Peyer's patch (tissue), 4 donors: ENCODE data around the gene SLC6A3.

Experiments used
- CTCF ChIP-seq, 6 experiments: fragments of 450-650 bp in 4 of 6; fragments of 200-600 bp in 2 of 6; sonication (generic) in 1 of 6; IDR thresholded peaks; one replicate each; pipeline ENCODE4 v1.5.1; 2017 to 2019; ENCODE audit warnings: antibody characterized with exemption in 6 of 6, mild to moderate bottlenecking in 3 of 6, moderate library complexity in 1 of 6
- POLR2A ChIP-seq, 2 donors: fragments of 450-650 bp; IDR thresholded peaks; one replicate each; pipeline ENCODE4 v1.5.1; 2017; ENCODE audit warnings: antibody characterized with exemption in 2 of 2, mild to moderate bottlenecking in 2 of 2, moderate library complexity in 2 of 2

DNA sequence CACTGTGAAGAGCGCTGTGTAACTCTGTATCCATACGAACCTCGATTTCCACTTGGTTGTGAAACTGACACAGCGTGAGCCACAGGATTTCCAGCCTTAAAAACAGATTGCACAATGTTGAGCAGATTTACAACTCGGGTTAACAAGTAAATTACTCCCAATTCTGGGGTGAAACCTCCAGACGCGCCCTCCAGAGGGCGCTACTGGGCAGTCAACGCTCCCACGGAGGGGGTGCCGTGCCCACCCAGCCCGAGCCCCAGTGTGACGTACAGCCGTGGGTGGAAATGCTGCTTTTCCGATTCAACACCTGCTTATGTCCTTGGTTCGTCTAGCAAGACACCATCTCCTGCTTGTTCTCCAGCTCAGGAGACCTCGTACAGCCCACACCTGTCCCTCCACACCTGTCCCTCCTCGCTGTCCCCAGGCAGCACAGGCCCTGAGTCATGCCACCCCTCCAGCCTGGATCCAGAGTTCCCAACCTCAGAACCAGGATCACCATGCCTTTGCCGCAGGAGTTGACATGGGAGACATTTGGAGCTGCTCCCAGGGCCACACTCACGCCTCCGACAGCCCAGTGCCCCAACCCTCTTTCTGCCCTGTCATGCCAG, 34.4 kb upstream of the SLC6A3 start:
- TF ChIP-seq CTCF (IDR thresholded peaks at IDR 0.05), result peak; percentile 38 to 72 (median 58)
- TF ChIP-seq POLR2A (IDR thresholded peaks at IDR 0.05), result no peak
